Stimulated activated CD4-positive, alpha-beta T cell treated with anti-CD3 and anti-CD28 coated beads, Interleukin-2, amount 100 ng/mL, for 48 hours (primary cell): Measurements from ENCODE around the gene SPTBN1.
A peak's percentile ranks its signal among the peaks of the same experiment; 100 is the strongest.

Experiments
- DNase-seq, 2 donors: peaks; one replicate each; pipeline ENCODE4 v3.0.0-alpha.2; 2020

Gene SPTBN1

GRCh38 chr2:54557601-54558187, 101.6 kb downstream of the SPTBN1 start:
- DNase-seq: peak; percentile 51 to 65

GRCh38 chr2:54558188-54559005, 102.3 kb downstream of the SPTBN1 start:
- DNase-seq: peak; percentile 52 to 54

DNA sequence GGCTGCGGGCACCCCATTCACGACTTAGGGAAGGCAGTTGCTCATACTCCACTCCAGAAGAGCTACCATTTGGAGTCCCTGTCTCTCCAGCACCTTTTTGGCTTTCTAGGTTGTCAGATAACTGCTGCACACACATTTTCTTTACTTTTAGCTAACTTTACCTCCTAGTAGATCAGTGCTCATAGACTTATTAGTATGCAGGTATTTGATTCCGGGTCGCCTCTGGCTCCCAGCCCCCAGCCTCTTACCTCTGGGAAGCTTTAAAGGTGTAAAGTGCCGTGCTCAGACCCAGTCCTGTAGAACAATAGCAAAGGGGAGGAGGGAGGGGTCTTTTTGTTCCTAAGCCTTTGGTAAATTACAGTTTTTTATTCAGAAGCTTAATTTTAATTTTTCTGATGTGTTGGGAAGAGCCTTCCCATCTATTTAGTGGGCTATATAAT, 102.9 kb downstream of the SPTBN1 start:
- no peak for DNase-seq

DNA sequence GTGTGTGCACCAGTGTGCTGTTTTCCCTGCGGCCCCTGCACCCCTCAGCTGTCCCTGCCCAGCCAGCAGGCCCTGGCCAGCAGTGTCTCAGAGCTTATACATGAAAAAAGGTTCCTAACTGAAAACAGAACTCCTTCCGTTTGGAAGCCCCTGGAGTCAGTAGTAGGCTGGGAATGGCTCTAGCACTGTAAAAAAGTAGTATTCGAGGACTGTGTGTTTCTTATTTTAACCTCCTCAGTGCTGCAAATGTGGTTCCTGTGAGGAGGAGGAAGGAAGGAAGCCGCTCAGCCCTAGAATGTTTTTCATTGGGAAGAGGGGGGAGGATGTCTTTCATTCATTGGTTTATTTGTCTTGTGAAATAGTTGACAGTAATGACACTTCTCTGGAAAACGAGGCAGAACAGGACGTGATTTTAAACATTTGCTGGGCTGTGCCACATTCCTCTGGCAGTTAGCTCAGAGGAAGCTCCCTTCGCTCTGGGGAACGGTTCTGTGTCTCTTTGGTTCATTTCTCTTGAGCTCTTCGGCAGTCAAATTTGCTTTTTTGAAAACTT, 103.5 kb downstream of the SPTBN1 start:
- no peak for DNase-seq

GRCh38 chr2:54560146-54560881, 104.2 kb downstream of the SPTBN1 start:
- DNase-seq: no peak

- DNase-seq: no peak
Observed at GRCh38 chr2:54561010-54561409, 104.9 kb downstream of the SPTBN1 start.

DNA sequence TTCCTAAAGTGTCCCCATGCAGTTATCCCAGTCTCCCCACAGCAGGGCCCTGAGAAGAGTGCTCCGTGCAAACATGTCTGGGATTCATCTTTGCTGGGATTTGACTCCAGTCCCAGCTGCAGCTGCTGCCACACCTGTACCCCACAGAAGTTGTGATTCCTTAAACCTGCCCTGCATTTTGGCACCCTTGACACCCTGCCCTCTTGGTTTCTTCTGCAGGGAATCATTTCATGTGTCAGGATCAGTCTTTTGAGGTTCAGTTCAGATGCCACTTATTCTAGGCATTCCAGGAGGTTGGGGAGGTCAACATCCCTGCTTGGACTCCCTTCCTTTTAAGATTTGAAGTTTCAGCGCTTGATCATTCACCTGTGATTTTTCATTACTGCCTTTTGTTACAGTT, 108.3 kb downstream of the SPTBN1 start:
- DNase-seq: no peak

GRCh38 chr2:54565551-54565950, 109.4 kb downstream of the SPTBN1 start:
- no peak for DNase-seq

- no peak for DNase-seq
Observed at GRCh38 chr2:54566896-54567295, 110.8 kb downstream of the SPTBN1 start.

DNA sequence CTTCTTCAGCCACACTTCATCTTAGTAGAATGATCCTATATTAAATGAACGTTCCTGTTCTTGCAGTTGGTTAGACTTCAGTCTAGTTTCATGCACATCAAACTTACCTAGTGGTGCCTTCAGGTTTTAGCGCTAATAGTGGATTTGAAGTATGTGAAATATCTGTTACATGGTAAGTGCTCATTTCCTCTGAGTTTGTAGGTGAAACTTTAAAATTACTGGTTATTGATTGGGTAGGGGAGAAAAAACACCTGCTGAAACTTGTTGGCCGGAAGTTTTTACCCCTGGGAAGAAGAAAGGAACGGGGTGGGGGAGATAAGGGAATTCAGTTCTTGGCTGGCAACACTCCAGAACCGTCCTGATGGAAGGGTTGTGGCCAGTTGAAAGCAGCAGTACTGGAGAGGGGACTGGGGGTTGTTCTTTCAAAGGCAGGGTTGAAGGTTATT, 112.8 kb downstream of the SPTBN1 start:
- DNase-seq: no peak

DNA sequence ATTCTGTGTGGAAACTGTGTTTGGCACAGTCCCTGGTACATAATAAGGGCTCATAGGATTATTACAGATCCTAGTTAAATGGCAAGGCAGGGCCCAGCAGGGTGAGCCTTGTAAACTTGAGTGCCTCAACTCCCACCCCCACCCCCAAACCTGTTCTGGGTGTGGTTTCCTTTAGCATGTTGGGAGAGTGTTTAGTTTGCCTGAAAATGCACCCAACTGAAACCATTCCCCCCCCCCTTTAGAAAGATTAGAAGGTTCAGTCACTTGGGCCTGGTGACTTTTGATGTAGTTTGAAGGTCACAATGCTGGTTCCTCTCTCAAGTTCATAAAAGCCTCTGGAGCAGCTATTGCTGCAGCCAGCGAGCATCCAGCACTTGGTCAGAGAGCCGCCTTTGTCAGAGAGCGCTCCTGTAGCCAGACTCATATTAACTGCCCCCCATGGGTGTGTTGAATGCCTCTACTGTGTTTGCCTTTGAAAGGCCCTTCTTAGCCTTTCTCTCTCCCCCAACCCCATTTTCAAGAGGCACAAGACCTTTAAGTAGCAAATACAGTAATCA, 113.7 kb downstream of the SPTBN1 start:
- no peak for DNase-seq

- no peak for DNase-seq
Observed at GRCh38 chr2:54570321-54570855, 114.3 kb downstream of the SPTBN1 start.

DNA sequence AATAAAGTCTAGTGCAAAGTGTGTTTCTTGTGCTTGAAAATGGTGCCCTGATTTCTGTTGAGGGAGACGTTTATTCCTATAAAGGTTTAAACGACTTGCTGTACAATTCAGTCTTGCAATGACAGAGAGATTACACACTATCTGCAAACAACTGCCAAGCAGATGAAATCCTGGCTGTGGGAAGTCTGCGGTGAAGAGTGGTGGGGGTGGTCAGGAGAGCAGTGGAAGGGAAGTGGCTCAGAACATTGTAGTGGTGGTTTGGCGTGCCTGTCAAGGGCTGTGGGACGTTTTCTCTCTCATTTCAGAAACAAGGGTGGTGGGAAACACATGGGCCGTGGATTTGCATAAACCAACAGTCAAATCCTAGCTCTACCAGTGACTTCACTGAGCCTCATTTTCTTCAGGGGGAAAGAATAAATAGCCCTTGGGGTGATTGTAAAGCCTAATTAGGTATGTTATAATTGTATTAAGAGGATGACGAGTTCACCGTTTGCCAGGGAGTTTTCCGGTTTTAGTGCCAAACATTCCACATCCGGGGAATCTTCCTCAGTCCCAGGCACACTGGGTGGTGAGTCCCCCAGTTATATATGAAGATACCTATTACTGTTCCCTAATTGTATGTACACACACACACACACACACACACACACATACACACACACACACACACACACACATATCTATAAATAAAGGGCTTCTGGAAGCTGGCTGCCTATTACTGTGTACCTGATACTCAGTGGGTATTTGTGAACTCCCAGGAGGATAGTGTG, 115.0 kb downstream of the SPTBN1 start:
- peak; percentile 51 to 69 for DNase-seq

- DNase-seq: no peak
Observed at GRCh38 chr2:54572262-54572635, 116.1 kb downstream of the SPTBN1 start.

DNA sequence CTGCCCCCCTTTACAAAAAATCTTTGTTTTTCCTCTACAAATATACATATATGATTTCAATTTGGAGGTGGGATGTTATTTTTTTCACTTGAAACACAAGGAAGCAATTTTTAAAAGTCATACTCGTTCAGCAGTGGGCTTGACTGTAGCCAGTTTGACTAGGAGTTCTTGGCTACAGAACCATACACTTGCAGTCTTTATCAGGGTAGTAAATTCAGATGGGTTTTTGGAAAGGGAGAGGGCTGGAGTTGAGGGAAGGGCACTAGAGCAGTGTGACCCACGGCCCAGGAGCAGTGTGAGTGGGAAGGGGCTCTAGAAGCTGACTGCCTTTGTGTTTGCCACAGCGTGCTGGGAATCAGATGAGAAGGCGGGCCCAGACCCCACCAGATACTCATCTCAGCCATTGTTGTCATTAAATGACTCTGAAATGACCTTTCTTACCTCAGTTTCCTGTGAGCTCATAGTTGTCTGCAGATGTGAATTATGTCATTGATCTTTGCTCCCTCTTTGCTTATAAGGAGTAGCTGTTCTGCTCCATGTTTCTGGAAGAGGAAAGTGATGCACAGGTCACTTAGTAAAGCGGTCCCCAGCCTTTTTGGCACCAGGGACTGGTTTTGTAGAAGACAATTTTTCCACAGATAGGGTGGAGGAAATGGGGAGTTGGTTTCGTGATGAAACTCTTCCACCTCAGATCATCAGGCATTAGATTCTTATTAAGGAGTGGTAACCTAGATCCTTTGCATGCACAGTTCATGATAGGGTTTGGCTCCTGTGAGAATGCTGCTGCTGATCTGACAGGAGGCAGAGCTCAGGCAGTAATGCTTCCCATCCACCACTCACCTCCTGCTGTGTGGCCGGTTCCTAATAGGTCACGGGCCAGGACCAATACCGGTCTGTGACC, 116.8 kb downstream of the SPTBN1 start:
- DNase-seq: peak in 1 of 2 donors; percentile 39

- DNase-seq: no peak
Observed at GRCh38 chr2:54573537-54573919, 117.4 kb downstream of the SPTBN1 start.

GRCh38 chr2:54574107-54574859, 118.2 kb downstream of the SPTBN1 start:
- peak in 1 of 2 donors; percentile 41 for DNase-seq

DNA sequence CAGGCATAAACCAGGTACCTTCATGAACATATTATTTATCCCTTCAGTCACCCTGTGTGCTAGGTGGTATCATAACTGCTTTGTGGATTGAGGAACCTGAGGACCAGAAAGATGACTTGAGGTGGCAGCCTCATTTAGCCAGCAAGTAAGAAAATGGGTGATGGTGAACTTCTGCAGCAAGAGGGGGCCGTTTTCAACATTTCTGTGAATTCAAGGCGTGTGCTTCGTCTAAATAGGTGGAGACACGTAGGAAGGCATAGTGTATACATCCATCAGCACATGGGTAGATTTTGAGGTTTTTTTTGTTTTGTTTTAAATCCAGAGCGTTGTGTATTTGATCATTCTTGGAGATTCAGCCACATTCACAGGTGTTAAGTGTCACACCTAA, 118.7 kb downstream of the SPTBN1 start:
- DNase-seq: no peak

GRCh38 chr2:54575379-54575888, 119.3 kb downstream of the SPTBN1 start:
- DNase-seq: no peak

- DNase-seq: no peak
Observed at GRCh38 chr2:54577035-54577434, 120.9 kb downstream of the SPTBN1 start.
